ENCODE results near the gene AMACR.
A peak's percentile ranks its signal among the peaks of the same experiment; 100 is the strongest.

Gene AMACR

GRCh38 chr5:33973271-33973670 is 34.6 kb downstream of the AMACR start:
- TF ChIP-seq LEF1 (IDR thresholded peaks at IDR 0.05; ENCODE audit: borderline replicate concordance) (no peak), TARDBP (IDR thresholded peaks at IDR 0.05) (no peak), SP1 (IDR thresholded peaks at IDR 0.05) (no peak), NFRKB (IDR thresholded peaks at IDR 0.05) (no peak), ARNT (IDR thresholded peaks at IDR 0.05) (no peak), ZNF384 (IDR thresholded peaks at IDR 0.05) (no peak)
- TF ChIP-seq, protein P1, sequence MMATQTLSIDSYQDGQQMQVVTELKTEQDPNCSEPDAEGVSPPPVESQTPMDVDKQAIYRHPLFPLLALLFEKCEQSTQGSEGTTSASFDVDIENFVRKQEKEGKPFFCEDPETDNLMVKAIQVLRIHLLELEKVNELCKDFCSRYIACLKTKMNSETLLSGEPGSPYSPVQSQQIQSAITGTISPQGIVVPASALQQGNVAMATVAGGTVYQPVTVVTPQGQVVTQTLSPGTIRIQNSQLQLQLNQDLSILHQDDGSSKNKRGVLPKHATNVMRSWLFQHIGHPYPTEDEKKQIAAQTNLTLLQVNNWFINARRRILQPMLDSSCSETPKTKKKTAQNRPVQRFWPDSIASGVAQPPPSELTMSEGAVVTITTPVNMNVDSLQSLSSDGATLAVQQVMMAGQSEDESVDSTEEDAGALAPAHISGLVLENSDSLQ (IDR thresholded peaks at IDR 0.05), result no peak
- ChIA-PET POLR2A (no interaction called here), CTCF (no interaction called here)
- no peak for DNase-seq (ENCODE audit: extremely low spot score)

- ChIA-PET POLR2A (no interaction called here), CTCF (interaction anchor here (0.5 to 1.5 kb wide), 10 partner anchors 9 to 534 kb away, joined by 3 to 5 read pairs (median 4); no protein-coding TSS in a partner anchor)
- peak; percentile 53 for DNase-seq (ENCODE audit: extremely low spot score)
- no peak for TF ChIP-seq LEF1 (IDR thresholded peaks at IDR 0.05; ENCODE audit: borderline replicate concordance)
- no peak for TF ChIP-seq ZNF384 (IDR thresholded peaks at IDR 0.05)
- no peak for TF ChIP-seq ARNT (IDR thresholded peaks at IDR 0.05)
- TF ChIP-seq FOXK2 (IDR thresholded peaks at IDR 0.05), result no peak
- TF ChIP-seq, protein P1 (IDR thresholded peaks at IDR 0.05), result no peak
- no peak for TF ChIP-seq NFRKB (IDR thresholded peaks at IDR 0.05)
- no peak for TF ChIP-seq L3MBTL2 (conservative IDR thresholded peaks at IDR 0.05)
- TF ChIP-seq HDGF (IDR thresholded peaks at IDR 0.05; ENCODE audit: borderline replicate concordance), result no peak
- no peak for TF ChIP-seq SP1 (IDR thresholded peaks at IDR 0.05)
- no peak for TF ChIP-seq FOXM1 (IDR thresholded peaks at IDR 0.05; ENCODE audit: borderline replicate concordance)
- TF ChIP-seq SUZ12 (IDR thresholded peaks at IDR 0.05), result no peak
- TF ChIP-seq CTBP1 (IDR thresholded peaks at IDR 0.05; ENCODE audit: borderline replicate concordance), result no peak
- no peak for TF ChIP-seq FOXA1 (IDR thresholded peaks at IDR 0.05)
- TF ChIP-seq BHLHE40 (IDR thresholded peaks at IDR 0.05; ENCODE audit: borderline replicate concordance), result no peak
- TF ChIP-seq TARDBP (IDR thresholded peaks at IDR 0.05), result no peak
- TF ChIP-seq ELF4 (IDR thresholded peaks at IDR 0.05), result no peak
These were observed 38.0 kb downstream of the AMACR start for GRCh38 chr5:33969572-33970452.

GRCh38 chr5:33968211-33969005 is 39.4 kb downstream of the AMACR start:
- ChIA-PET POLR2A (no interaction called here), CTCF (interaction anchor here (1.1 to 1.3 kb wide), 2 partner anchors 10 to 379 kb away, joined by 3 to 4 read pairs; no protein-coding TSS in a partner anchor)
- DNase-seq (ENCODE audit: extremely low spot score), result no peak
- TF ChIP-seq L3MBTL2 (conservative IDR thresholded peaks at IDR 0.05), result no peak
- TF ChIP-seq, protein P1 (IDR thresholded peaks at IDR 0.05), result no peak
- no peak for TF ChIP-seq FOXK2 (IDR thresholded peaks at IDR 0.05)
- TF ChIP-seq FOXM1 (IDR thresholded peaks at IDR 0.05; ENCODE audit: borderline replicate concordance), result no peak
- no peak for TF ChIP-seq ZNF384 (IDR thresholded peaks at IDR 0.05)
- TF ChIP-seq ELF4 (IDR thresholded peaks at IDR 0.05), result no peak
- no peak for TF ChIP-seq FOXA1 (IDR thresholded peaks at IDR 0.05)
- TF ChIP-seq SUZ12 (IDR thresholded peaks at IDR 0.05), result no peak
- no peak for TF ChIP-seq TARDBP (IDR thresholded peaks at IDR 0.05)
- TF ChIP-seq ARNT (IDR thresholded peaks at IDR 0.05), result no peak
- no peak for TF ChIP-seq SP1 (IDR thresholded peaks at IDR 0.05)
- no peak for TF ChIP-seq HDGF (IDR thresholded peaks at IDR 0.05; ENCODE audit: borderline replicate concordance)
- TF ChIP-seq LEF1 (IDR thresholded peaks at IDR 0.05; ENCODE audit: borderline replicate concordance), result no peak
- no peak for TF ChIP-seq BHLHE40 (IDR thresholded peaks at IDR 0.05; ENCODE audit: borderline replicate concordance)
- no peak for TF ChIP-seq CTBP1 (IDR thresholded peaks at IDR 0.05; ENCODE audit: borderline replicate concordance)

DNA sequence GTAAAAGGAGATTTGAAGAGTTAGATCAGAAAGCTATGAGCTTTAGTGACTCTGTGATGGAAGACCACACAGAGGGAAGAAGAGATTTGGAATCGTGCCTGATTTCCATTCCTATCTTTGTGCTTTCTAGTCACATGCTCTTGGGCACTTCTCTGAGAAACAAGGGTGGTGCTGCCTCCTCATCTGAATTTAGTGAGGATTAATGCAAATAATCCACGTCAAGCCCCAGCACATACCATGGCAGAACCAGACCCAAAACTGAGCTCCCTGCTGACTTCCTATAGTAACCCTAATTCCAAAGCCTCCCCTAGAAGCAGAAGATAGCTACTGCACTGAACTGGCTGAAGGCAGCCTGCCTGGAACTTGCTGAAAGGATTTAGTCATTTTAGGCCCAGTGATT is 41.0 kb downstream of the AMACR start:
- CTCF ChIA-PET, result no interaction called here
- DNase-seq (ENCODE audit: extremely low spot score), result no peak
- TF ChIP-seq, protein P1 (IDR thresholded peaks at IDR 0.05), result no peak
- no peak for TF ChIP-seq SP1 (IDR thresholded peaks at IDR 0.05)
- POLR2A ChIA-PET, result no interaction called here

- TF ChIP-seq HDGF (IDR thresholded peaks at IDR 0.05; ENCODE audit: borderline replicate concordance), result no peak
- no peak for TF ChIP-seq ZNF384 (IDR thresholded peaks at IDR 0.05)
- TF ChIP-seq ELF4 (IDR thresholded peaks at IDR 0.05), result no peak
- no peak for TF ChIP-seq ARNT (IDR thresholded peaks at IDR 0.05)
- no peak for TF ChIP-seq BHLHE40 (IDR thresholded peaks at IDR 0.05; ENCODE audit: borderline replicate concordance)
- TF ChIP-seq FOXK2 (IDR thresholded peaks at IDR 0.05), result no peak
- TF ChIP-seq LEF1 (IDR thresholded peaks at IDR 0.05; ENCODE audit: borderline replicate concordance), result no peak
- no peak for TF ChIP-seq SP1 (IDR thresholded peaks at IDR 0.05)
- TF ChIP-seq SUZ12 (IDR thresholded peaks at IDR 0.05), result no peak
- no peak for TF ChIP-seq FOXA1 (IDR thresholded peaks at IDR 0.05)
- no peak for TF ChIP-seq NFRKB (IDR thresholded peaks at IDR 0.05)
- TF ChIP-seq, protein P1 (IDR thresholded peaks at IDR 0.05), result no peak
- no peak for TF ChIP-seq TARDBP (IDR thresholded peaks at IDR 0.05)
- TF ChIP-seq CTBP1 (IDR thresholded peaks at IDR 0.05; ENCODE audit: borderline replicate concordance), result no peak
- no peak for TF ChIP-seq FOXM1 (IDR thresholded peaks at IDR 0.05; ENCODE audit: borderline replicate concordance)
- no peak for TF ChIP-seq L3MBTL2 (conservative IDR thresholded peaks at IDR 0.05)
- ChIA-PET CTCF (no interaction called here), POLR2A (no interaction called here)
- DNase-seq (ENCODE audit: extremely low spot score), result no peak
These were observed 43.6 kb downstream of the AMACR start for GRCh38 chr5:33964132-33964700.
